ENCODE data around the gene SEL1L3. TPM values are rescaled to one million over a fixed set of nuclear protein-coding genes. Genes with fewer than 3 reads are reported as not detected.

SEL1L3 gene
- total RNA-seq, 1 experiment from 2014 or later, result 48.3 TPM

GRCh38 chr4:25811374-25811690 is 51.5 kb downstream of the SEL1L3 start:
- Histone ChIP-seq H4K20me1 (ENCODE audit: control insufficient read depth, insufficient read depth, insufficient read length) (no peaks in the 10 kb centered on the region), H3K4me2 (ENCODE audit: insufficient read depth, insufficient read length, low read length) (no peak overlapping the region), H2BK12ac (ENCODE audit: insufficient read length, low read depth, low read length) (no peak overlapping the region), H3K27me3 (ENCODE audit: insufficient read depth, low read length) (no peaks in the 10 kb centered on the region), H4K5ac (ENCODE audit: insufficient read length, low read depth, low read length) (no peak overlapping the region), H3K4ac (ENCODE audit: low read depth, low read length) (no peak overlapping the region), H2AFZ (ENCODE audit: low read length) (no peak overlapping the region), H2AK5ac (ENCODE audit: insufficient read length, low read length) (no peak overlapping the region), H3K79me2 (ENCODE audit: insufficient read depth, low read length) (no peaks in the 10 kb centered on the region), H3K56ac (ENCODE audit: insufficient read length, low read depth, low read length) (no peak overlapping the region), H2BK20ac (ENCODE audit: low read depth, low read length, poor library complexity, severe bottlenecking) (no peak overlapping the region), H4K91ac (ENCODE audit: insufficient read length, low read depth, low read length) (no peak overlapping the region), H3K14ac (ENCODE audit: insufficient read depth, low read length) (no peak overlapping the region), H3K79me1 (ENCODE audit: insufficient read depth, low read depth, low read length, poor library complexity, severe bottlenecking) (no peaks in the 10 kb centered on the region), H3K9ac (ENCODE audit: extremely low read depth, insufficient read length, low read length) (no peak overlapping the region), H3T11ph (ENCODE audit: low read length) (no peak overlapping the region), H3K27ac (ENCODE audit: insufficient read length, low read depth, low read length) (no peak overlapping the region), H3K9me3 (ENCODE audit: control insufficient read depth, low read depth, low read length) (no peaks in the 10 kb centered on the region), H4K8ac (replicated peaks; ENCODE audit: insufficient read length, low read depth, low read length) (no peak overlapping the region), H2BK120ac (ENCODE audit: low read depth, low read length, poor library complexity, severe bottlenecking) (no peak overlapping the region), H3K23ac (ENCODE audit: insufficient read length, low read depth, low read length) (no peak overlapping the region), H2BK5ac (ENCODE audit: insufficient read length, low read length) (no peak overlapping the region), H3K4me1 (ENCODE audit: insufficient read depth, low read length) (peaks cover 7% of the 10 kb centered on the region; the same call in 1 of the 2 replicates), H2BK15ac (ENCODE audit: low read depth, low read length) (no peak overlapping the region), H3K23me2 (ENCODE audit: insufficient read length, low read depth, low read length, poor library complexity, severe bottlenecking) (no peaks in the 10 kb centered on the region), H3K18ac (ENCODE audit: insufficient read length, low read depth, low read length) (no peak overlapping the region)
- no CpG with 5 or more reads among the region's 4 CpGs for WGBS (ENCODE audit: extremely low coverage, insufficient read length, low lambda C conversion rate)
- Mint-ChIP-seq H3K4me1 (peaks cover 55 to 69% of the 10 kb centered on the region in 2 experiments), H3K4me3 (peak overlapping the region in 1 of 2 experiments; percentile 21; a peak in 1 of 5 replicates), H3K9me3 (no peaks in the 10 kb centered on the region), H3K27me3 (ENCODE audit: low read depth) (peaks cover 21% of the 10 kb centered on the region), H3K27ac (peak overlapping the region in 1 of 3 experiments; percentile 67; a peak in 1 of 7 replicates), H3K36me3 (ENCODE audit: insufficient read depth in 1 of 3, low read depth in 3 of 3) (peaks cover 11 to 44% (median 18%) of the 10 kb centered on the region in 3 experiments)
- no peak for TF ChIP-seq CTCF (conservative IDR thresholded peaks at IDR 0.05)
- DNase-seq, result no peak

Measured in H9 (cell line).